ENCODE results near the gene HOXB3.

DNA sequence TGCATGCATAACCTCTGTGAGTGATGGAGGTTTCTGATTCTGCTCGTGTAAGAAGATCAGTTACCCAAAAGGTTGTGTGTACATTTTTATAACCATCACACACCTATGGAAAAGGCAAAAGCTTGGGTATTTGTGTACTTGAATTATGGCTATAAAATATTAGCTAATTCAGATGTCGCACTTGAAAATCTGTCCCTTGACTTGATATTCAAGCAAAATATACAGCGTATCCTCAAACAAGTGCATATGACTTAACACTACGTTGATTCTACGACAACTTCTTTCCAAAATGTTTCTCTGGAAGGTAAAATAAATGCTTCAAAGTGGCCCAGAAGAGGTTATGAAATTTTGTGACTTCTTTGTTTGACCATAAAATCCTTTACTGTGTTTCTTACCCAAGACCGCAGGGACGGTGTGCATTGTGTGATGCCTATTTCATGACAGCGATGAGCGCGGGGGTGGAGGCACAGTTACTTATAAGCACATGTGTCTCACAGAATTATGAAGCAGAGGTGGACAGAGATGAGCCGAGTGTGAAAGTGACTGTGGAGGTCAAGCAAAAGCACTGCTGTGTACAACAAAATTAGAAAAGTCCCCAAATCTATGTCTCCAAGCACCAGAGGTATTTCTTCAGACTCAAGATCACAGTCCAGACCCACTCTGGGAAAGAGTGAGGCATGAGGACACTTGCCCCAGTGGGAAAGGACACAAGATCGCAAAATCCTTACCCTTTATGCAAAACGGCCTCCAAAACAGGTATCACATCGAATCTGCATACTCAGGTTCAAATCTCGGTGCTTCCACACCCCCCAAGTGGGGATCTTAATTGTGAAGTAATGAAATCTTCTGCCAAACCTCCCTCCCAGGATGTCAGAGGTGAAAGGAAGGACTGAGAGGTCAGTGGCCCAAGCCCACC, 40.2 kb upstream of the HOXB3 start:
- TF ChIP-seq ZBTB7A (tag by site-specific recombination; IDR thresholded peaks at IDR 0.05; ENCODE audit: low read depth) (no peak), ZNF600 (tag by site-specific recombination; IDR thresholded peaks at IDR 0.05) (no peak), ZEB2 (tag by site-specific recombination; IDR thresholded peaks at IDR 0.05) (no peak), ZNF626 (tag by site-specific recombination; IDR thresholded peaks at IDR 0.05) (no peak), ZNF175 (tag by site-specific recombination; IDR thresholded peaks at IDR 0.05) (no peak), ZNF24 (tag by site-specific recombination; IDR thresholded peaks at IDR 0.05) (no peak), ZNF791 (tag by site-specific recombination; IDR thresholded peaks at IDR 0.05) (no peak)
- TF ChIP-seq, protein P1, sequence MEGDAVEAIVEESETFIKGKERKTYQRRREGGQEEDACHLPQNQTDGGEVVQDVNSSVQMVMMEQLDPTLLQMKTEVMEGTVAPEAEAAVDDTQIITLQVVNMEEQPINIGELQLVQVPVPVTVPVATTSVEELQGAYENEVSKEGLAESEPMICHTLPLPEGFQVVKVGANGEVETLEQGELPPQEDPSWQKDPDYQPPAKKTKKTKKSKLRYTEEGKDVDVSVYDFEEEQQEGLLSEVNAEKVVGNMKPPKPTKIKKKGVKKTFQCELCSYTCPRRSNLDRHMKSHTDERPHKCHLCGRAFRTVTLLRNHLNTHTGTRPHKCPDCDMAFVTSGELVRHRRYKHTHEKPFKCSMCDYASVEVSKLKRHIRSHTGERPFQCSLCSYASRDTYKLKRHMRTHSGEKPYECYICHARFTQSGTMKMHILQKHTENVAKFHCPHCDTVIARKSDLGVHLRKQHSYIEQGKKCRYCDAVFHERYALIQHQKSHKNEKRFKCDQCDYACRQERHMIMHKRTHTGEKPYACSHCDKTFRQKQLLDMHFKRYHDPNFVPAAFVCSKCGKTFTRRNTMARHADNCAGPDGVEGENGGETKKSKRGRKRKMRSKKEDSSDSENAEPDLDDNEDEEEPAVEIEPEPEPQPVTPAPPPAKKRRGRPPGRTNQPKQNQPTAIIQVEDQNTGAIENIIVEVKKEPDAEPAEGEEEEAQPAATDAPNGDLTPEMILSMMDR (tag by site-specific recombination; IDR thresholded peaks at IDR 0.05) = no peak
- TF ChIP-seq, protein P2, sequence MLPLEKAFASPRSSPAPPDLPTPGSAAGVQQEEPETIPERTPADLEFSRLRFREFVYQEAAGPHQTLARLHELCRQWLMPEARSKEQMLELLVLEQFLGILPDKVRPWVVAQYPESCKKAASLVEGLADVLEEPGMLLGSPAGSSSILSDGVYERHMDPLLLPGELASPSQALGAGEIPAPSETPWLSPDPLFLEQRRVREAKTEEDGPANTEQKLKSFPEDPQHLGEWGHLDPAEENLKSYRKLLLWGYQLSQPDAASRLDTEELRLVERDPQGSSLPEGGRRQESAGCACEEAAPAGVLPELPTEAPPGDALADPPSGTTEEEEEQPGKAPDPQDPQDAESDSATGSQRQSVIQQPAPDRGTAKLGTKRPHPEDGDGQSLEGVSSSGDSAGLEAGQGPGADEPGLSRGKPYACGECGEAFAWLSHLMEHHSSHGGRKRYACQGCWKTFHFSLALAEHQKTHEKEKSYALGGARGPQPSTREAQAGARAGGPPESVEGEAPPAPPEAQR (tag by site-specific recombination; IDR thresholded peaks at IDR 0.05) = no peak
- TF ChIP-seq, protein P3, sequence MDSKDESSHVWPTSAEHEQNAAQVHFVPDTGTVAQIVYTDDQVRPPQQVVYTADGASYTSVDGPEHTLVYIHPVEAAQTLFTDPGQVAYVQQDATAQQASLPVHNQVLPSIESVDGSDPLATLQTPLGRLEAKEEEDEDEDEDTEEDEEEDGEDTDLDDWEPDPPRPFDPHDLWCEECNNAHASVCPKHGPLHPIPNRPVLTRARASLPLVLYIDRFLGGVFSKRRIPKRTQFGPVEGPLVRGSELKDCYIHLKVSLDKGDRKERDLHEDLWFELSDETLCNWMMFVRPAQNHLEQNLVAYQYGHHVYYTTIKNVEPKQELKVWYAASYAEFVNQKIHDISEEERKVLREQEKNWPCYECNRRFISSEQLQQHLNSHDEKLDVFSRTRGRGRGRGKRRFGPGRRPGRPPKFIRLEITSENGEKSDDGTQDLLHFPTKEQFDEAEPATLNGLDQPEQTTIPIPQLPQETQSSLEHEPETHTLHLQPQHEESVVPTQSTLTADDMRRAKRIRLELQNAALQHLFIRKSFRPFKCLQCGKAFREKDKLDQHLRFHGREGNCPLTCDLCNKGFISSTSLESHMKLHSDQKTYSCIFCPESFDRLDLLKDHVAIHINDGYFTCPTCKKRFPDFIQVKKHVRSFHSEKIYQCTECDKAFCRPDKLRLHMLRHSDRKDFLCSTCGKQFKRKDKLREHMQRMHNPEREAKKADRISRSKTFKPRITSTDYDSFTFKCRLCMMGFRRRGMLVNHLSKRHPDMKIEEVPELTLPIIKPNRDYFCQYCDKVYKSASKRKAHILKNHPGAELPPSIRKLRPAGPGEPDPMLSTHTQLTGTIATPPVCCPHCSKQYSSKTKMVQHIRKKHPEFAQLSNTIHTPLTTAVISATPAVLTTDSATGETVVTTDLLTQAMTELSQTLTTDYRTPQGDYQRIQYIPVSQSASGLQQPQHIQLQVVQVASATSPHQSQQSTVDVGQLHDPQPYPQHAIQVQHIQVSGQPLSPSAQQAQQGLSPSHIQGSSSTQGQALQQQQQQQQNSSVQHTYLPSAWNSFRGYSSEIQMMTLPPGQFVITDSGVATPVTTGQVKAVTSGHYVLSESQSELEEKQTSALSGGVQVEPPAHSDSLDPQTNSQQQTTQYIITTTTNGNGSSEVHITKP (tag by site-specific recombination; IDR thresholded peaks at IDR 0.05) = no peak

All from HEK293 (cell line).